Measurements from ENCODE around the gene NME3. TPM values are rescaled to one million over a fixed set of nuclear protein-coding genes. Genes with fewer than 3 reads are reported as not detected.

The NME3 gene
- total RNA-seq, 1 experiment from 2014 or later = 86.8 TPM

GRCh38 chr16:1776991-1777374 is 5.6 kb upstream of the NME3 start (continued):
- TF ChIP-seq FOXP4 (CRISPR knock-in tag; IDR thresholded peaks at IDR 0.05) = no peak

GRCh38 chr16:1776672-1776955 is 5.3 kb upstream of the NME3 start:
- ATAC-seq = no peak
- POLR2A ChIA-PET = no interaction called here
- Mint-ChIP-seq H3K27ac (no peak overlapping the region), H3K4me3 (no peak overlapping the region), H3K4me1 (peaks cover 5% of the 10 kb centered on the region), H3K36me3 (peaks cover 4% of the 10 kb centered on the region), H3K9me3 (no peaks in the 10 kb centered on the region), H3K27me3 (ENCODE audit: low read depth) (no peaks in the 10 kb centered on the region; the same call in 1 of the 2 replicates)
- TF ChIP-seq ZMAT4 (CRISPR knock-in tag; IDR thresholded peaks at IDR 0.05) (no peak), ATF2 (CRISPR knock-in tag; IDR thresholded peaks at IDR 0.05; ENCODE audit: borderline replicate concordance, low read depth) (no peak), ZNF423 (CRISPR knock-in tag; IDR thresholded peaks at IDR 0.05) (no peak), IRF2 (CRISPR knock-in tag; IDR thresholded peaks at IDR 0.05; ENCODE audit: borderline replicate concordance, low read depth) (no peak), KAT7 (CRISPR knock-in tag; IDR thresholded peaks at IDR 0.05; ENCODE audit: borderline replicate concordance) (no peak), GABPB1 (CRISPR knock-in tag; IDR thresholded peaks at IDR 0.05) (no peak), ZNF416 (CRISPR knock-in tag; IDR thresholded peaks at IDR 0.05) (no peak), ZNF671 (CRISPR knock-in tag; IDR thresholded peaks at IDR 0.05) (no peak), IRF1 (CRISPR knock-in tag; IDR thresholded peaks at IDR 0.05) (no peak), AFF4 (CRISPR knock-in tag; IDR thresholded peaks at IDR 0.05; ENCODE audit: borderline replicate concordance) (no peak), ERG (CRISPR knock-in tag; IDR thresholded peaks at IDR 0.05) (no peak), ZNF317 (CRISPR knock-in tag; IDR thresholded peaks at IDR 0.05; ENCODE audit: borderline replicate concordance, low read depth) (no peak), CBFB (CRISPR knock-in tag; IDR thresholded peaks at IDR 0.05; ENCODE audit: low read depth) (no peak), ZNF425 (CRISPR knock-in tag; conservative IDR thresholded peaks at IDR 0.05) (no peak), ZNF512 (CRISPR knock-in tag; IDR thresholded peaks at IDR 0.05; ENCODE audit: borderline replicate concordance) (no peak), USF1 (CRISPR knock-in tag; IDR thresholded peaks at IDR 0.05) (no peak)
- DNase-seq (ENCODE audit: low spot score) = no peak
- CTCF ChIA-PET = no interaction called here
